HAP-1 (cell line): Measurements from ENCODE around the gene RAD21L1.

Experiments
- DNase-seq, 2 experiments: peaks; one replicate each; pipeline ENCODE4 v3.0.0-alpha.2; 2016 to 2020; ENCODE audit warnings: low spot score in 2 of 2
- H3K27me3 ChIP-seq: fragments of 250-450 bp; sonication (Bioruptor Pico); 2 replicates; pipeline ENCODE4 v1.5.1; 2020; ENCODE audit warnings: low read depth, mild to moderate bottlenecking, moderate library complexity
- H3K36me3 ChIP-seq: fragments of 250-450 bp; sonication (Bioruptor Pico); replicated peaks from 2 replicates; pipeline ENCODE4 v1.5.1; 2020; ENCODE audit warnings: mild to moderate bottlenecking
- H3K4me1 ChIP-seq: fragments of 250-450 bp; sonication (Bioruptor Pico); 2 replicates; pipeline ENCODE4 v1.5.1; 2020; ENCODE audit warnings: mild to moderate bottlenecking
- H3K4me3 ChIP-seq: fragments of 250-450 bp; sonication (Bioruptor Pico); 2 replicates; pipeline ENCODE4 v1.5.1; 2020; ENCODE audit warnings: mild to moderate bottlenecking, moderate library complexity
- H3K9me3 ChIP-seq: fragments of 250-450 bp; sonication (Bioruptor Pico); 2 replicates; pipeline ENCODE4 v1.5.1; 2020; ENCODE audit warnings: mild to moderate bottlenecking, moderate library complexity
- in situ Hi-C: fragments of 300-500 bp; cut with MboI; formaldehyde crosslinking; loops from 3 replicates; pipeline ENCODE4 v1.14.3; 2020; ENCODE audit warnings: low sequenced_read_pairs, inconsistent platforms, mixed read lengths

Gene RAD21L1

DNA sequence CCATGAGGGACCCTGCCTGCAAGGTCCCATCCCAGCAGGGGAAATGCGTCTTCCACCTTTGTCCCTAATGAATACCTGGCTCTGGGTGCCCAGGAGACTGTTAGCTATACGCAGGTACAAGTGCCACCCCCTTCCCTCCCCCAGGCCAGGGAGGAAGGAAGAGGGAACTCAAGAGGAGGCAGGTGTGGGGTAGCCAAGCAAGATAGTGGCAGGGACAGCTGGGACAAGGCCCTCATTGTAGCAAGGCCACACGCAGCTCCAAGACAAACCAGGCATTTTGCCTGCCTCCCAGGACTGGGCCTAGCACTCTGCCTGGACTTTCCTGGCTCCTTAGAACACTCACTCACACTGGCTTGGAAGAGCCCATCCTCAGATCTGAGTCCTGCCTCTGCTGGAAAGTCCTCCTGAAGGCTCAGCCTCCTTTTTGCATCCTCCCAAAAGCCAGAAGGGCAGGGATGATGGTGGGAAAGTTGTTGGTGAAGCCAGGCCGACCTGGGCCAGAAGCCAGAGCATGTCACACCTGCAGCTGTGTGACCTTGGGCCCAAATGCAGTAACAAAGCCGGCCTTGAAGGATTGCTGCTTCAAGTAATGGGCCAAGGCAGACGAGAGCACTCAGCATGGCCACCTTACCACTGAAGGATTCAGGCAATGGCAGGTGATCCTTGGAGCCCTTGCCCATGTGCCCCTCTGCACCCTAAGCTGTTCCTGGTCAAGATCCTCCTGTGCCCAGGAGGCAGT is 68.0 kb downstream of the RAD21L1 start:
- no peak for DNase-seq
- Histone ChIP-seq H3K9me3 (no peaks in the 10 kb centered on the region), H3K4me1 (no peaks in the 10 kb centered on the region), H3K4me3 (no peak overlapping the region), H3K27me3 (no peaks in the 10 kb centered on the region), H3K36me3 (no peaks in the 10 kb centered on the region)
- in situ Hi-C loops = no loop called here

DNA sequence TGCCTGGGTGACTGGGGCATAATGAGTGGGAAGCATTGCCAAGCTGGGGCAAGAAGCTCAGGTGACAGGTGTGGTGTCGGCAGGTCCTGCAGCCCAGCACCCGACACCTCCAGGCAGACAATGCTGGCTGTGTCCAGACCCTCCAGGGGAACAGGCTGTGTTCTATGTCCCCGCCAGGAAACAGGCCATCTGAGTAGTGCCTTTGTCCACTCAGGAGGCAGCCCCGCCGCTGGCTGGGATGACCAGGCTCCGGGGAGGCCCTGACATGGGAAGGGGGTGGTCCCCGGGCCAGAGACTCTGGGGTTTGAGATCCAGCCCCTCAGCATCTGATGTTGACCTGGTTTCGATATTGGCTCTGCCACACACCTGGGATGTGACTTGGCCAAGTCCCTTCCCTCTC is 68.7 kb downstream of the RAD21L1 start:
- Histone ChIP-seq H3K36me3 (no peaks in the 10 kb centered on the region), H3K4me1 (no peaks in the 10 kb centered on the region), H3K4me3 (no peak overlapping the region), H3K9me3 (no peaks in the 10 kb centered on the region), H3K27me3 (no peaks in the 10 kb centered on the region)
- in situ Hi-C loops = no loop called here
- no peak for DNase-seq

DNA sequence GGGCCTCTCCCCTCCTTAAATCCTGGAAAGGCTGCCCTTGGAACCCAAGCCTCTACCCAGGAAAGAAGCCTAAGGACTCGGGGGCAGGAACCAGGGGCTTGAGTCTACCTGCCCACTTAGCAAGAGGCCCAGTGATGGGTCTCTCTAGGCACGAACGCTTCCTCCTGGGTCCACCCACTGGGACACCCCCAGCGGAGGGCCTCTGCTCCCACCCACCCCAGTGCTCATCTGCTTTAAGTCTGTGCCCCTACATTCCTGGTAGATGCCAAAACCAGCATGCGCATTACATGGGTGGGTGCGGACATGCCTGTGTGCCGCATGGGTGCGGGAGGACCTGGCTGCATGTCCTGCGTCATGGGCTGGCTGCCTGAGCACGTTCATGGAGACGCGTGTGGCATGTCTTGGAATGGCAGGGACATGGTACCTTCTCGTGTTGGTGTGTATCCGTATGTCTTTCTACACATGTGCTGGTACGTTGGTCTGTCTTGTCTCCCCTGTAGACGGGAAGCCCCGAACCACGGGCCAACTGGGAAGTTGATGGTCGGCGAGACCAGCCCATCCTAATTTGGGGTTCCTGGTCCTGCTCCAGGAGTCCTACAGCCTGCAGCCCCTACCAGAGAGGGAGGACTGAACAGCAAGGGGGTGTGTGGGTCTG is 69.6 kb downstream of the RAD21L1 start:
- in situ Hi-C loops = no loop called here
- Histone ChIP-seq H3K4me1 (no peaks in the 10 kb centered on the region), H3K36me3 (no peaks in the 10 kb centered on the region), H3K9me3 (no peaks in the 10 kb centered on the region), H3K27me3 (no peaks in the 10 kb centered on the region), H3K4me3 (no peak overlapping the region)
- DNase-seq = no peak

DNA sequence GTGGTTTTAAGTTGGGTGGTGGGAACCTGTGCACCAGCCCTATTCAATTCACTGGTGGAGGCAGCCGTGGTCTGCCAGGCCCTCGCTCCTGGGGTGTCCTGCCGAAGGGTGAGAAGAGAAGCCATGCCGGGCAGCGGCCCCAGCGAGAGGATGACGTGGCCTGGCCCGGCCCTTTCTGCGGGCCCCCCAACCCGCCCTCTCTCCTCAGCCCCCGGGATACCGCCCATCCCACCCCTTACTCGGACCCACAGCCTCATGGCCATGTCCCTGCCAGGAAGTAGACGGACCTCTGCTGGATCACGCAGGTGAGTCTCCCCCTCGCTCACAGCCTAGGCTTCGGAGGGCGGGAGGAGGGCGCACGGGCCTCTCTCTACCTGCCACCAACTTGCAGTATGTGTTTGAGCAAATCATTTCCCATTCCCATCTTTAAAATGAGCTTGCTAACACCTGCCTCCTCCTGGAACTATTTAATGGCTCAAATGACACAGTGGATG is 70.3 kb downstream of the RAD21L1 start:
- Histone ChIP-seq H3K4me1 (no peaks in the 10 kb centered on the region), H3K4me3 (no peak overlapping the region)
- in situ Hi-C loops = no loop called here

DNA sequence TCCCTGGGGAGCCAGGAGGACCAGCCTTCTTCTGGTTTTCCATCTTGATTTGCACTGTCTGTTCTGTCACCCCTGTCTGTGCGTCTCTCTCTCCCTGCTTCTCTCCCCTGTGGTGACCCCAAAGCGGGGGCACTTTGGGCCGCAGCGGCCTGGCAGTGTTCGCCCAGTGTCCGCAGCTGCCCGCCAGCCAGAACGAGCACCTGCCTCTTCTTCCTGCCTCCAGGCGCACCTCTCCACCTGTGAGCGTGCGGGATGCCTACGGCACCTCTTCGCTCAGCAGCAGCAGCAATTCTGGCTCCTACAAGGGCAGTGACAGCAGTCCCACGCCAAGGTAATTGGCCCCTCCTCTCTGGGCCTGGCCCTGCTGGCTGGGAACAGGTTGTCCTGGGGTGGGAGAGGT is 71.1 kb downstream of the RAD21L1 start:
- Histone ChIP-seq H3K36me3 (no peaks in the 10 kb centered on the region), H3K27me3 (no peaks in the 10 kb centered on the region), H3K4me3 (no peak overlapping the region), H3K4me1 (no peaks in the 10 kb centered on the region), H3K9me3 (no peaks in the 10 kb centered on the region)
- no peak for DNase-seq
- in situ Hi-C loops = no loop called here

More for the DNA sequence above, 70.3 kb downstream of the RAD21L1 start:
- Histone ChIP-seq H3K27me3 (no peaks in the 10 kb centered on the region), H3K9me3 (no peaks in the 10 kb centered on the region), H3K36me3 (no peaks in the 10 kb centered on the region)
- DNase-seq = no peak

DNA sequence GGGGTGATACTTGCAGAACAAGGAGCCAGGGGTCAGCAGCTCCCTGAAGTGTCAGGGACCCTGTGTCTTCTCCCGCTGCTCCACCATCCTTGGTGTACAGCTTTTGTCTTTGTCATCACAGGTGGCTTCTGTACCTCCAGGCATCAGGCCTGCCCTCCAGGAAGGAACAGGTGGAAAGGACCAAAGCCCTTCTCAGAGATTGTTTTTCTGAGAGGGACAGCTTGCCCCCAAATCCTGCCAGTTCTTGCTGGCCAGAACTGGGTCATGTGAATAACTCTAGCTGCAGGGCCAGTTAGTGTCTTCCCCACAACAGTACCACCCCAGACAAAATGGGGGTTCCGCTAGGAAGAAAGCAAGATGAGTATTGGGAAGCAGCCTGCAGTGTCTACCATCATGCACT is 71.6 kb downstream of the RAD21L1 start:
- in situ Hi-C loops = no loop called here
- Histone ChIP-seq H3K36me3 (no peaks in the 10 kb centered on the region), H3K27me3 (no peaks in the 10 kb centered on the region), H3K4me1 (no peaks in the 10 kb centered on the region), H3K4me3 (no peak overlapping the region), H3K9me3 (no peaks in the 10 kb centered on the region)
- DNase-seq = no peak

DNA sequence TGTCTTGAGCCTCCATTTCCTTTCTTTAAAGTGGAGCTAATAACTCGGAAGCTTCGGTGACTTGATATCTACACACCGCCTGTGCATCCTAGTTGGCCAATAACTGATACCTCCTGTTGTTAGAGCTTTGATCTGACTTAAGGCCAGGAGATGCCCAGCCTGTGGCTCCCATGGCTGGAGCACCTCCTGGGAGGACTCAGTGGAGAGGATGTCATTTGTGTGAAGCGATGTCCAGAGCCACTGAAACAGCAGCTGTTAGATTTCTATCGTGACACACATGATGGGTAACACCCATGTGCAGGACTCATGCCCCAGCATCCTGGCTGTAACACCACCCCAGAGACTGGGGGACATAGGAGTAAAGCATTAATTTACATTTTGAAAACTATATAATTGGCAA is 72.3 kb downstream of the RAD21L1 start:
- Histone ChIP-seq H3K36me3 (no peaks in the 10 kb centered on the region), H3K9me3 (no peaks in the 10 kb centered on the region)
- in situ Hi-C loops = no loop called here

DNA sequence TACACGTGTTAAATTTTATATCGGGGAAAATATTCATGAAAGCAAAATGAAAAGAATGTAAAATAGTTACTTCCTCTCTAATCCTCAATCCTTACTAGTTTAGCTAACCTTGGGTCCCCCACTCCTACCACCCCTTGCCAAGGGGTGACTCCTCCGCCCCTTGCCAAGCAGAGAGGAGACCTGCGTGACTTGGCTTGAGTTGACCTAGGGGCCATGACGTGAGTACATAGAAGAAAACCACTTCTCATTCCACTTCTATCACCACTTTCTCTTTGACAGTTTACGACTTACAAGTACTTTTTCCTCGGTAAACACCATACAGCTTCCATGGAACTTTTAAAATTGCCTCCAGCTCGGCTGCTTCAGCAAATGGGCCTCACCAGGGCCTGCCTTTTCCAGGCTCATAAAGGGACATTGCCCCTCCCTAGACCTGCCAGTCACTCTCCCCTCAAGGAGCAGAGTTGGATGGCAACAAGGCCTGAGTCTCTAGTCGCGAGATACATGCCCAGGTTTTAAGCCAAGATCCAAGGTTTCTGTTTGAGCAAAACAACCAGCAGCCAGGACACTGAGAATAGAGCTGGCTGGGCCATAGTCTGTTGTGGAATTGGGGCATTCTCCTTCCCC is 73.2 kb downstream of the RAD21L1 start:
- in situ Hi-C loops = no loop called here

More for the DNA sequence above, 72.3 kb downstream of the RAD21L1 start:
- no peak for DNase-seq
- Histone ChIP-seq H3K27me3 (no peaks in the 10 kb centered on the region), H3K4me1 (no peaks in the 10 kb centered on the region), H3K4me3 (no peak overlapping the region)

DNA sequence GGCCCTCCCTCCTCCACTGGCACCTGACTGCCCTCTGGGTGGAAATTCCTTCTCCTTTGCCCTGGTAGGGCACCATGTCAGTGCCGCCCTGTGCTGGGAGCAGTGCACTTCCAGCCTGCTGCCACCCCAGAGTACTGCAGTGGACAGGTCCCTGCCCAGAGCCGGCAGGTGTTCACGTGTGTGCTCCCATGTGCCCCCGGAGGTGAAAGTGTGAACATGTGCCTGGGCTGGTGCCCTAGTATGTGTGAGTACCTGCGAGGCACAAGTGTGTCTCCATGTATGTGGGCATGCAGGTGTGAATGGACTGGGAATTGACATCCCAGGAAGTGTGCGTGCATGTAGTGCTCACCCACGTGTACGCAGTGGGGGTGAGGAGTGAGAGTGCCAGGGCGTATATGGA is 73.7 kb downstream of the RAD21L1 start:
- Histone ChIP-seq H3K4me3 (no peak overlapping the region), H3K4me1 (no peaks in the 10 kb centered on the region), H3K36me3 (no peaks in the 10 kb centered on the region), H3K27me3 (no peaks in the 10 kb centered on the region), H3K9me3 (no peaks in the 10 kb centered on the region)
- peak in 1 of 2 experiments; percentile 32 for DNase-seq
- in situ Hi-C loops = no loop called here

More for the DNA sequence above, 73.2 kb downstream of the RAD21L1 start:
- Histone ChIP-seq H3K4me1 (no peaks in the 10 kb centered on the region), H3K27me3 (no peaks in the 10 kb centered on the region), H3K9me3 (no peaks in the 10 kb centered on the region), H3K4me3 (no peak overlapping the region), H3K36me3 (no peaks in the 10 kb centered on the region)
- no peak for DNase-seq

DNA sequence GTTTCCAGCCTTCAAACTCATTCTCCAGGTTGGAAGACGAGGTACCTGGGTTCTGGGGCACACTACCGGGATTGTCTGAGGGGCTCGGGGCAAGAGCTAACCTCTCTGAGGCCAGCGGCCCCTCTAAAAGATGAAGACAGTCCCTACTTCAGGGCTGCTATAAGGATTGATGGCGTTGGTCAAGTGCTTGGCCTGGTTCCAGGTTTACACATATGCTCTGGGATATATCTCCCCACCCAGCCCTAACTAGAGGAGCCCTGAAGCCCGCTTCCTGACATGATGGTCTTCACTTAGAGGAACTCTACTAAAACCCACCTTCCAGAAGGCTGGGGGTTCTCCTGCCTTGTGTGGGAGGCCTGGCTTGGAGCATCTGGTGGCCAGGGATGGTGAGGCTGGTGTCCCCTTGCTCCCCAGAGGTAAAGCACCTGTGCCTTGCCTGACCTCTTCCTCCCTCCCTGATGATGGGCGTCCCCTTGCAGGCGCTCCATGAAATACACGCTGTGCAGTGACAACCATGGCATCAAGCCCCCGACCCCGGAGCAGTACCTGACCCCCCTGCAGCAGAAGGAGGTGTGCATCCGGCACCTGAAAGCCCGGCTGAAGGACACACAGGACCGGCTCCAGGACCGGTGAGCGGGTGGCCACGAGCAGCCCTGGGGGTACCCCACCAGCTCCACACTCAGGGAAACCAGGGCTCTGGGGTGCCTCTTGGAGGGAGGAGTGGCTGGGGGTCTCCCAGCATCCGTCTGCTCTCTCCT is 74.4 kb downstream of the RAD21L1 start:
- in situ Hi-C loops = no loop called here
- no peak for DNase-seq
- Histone ChIP-seq H3K27me3 (no peaks in the 10 kb centered on the region), H3K4me1 (no peaks in the 10 kb centered on the region), H3K4me3 (no peak overlapping the region), H3K36me3 (no peaks in the 10 kb centered on the region), H3K9me3 (no peaks in the 10 kb centered on the region)

DNA sequence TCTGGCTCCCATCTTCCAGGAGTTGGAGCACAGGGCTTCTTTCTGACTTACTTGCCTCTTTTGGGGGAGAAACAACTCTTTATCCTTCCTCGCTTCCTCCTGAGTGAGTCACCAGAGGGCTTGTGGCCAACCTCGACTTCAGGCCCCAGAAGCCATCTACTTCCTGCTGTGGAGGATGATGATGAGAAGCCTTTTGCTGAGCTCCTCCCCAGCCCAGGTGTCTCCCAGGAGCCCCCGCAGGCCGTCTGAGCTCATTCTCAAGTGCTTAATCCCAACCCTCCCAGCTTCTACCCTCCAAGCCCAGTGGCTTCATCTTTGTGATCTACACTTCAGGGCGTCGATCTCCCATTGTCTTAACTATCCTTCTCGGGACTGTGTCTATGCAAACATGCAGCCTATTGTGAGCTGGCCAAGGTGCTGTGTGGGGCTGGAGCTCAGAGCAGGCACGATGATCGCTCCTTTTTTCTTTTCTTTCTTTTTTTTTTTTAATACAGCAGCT is 75.2 kb downstream of the RAD21L1 start:
- Histone ChIP-seq H3K4me1 (no peaks in the 10 kb centered on the region), H3K36me3 (no peaks in the 10 kb centered on the region), H3K27me3 (no peaks in the 10 kb centered on the region), H3K4me3 (no peak overlapping the region), H3K9me3 (no peaks in the 10 kb centered on the region)
- in situ Hi-C loops = no loop called here
- DNase-seq = no peak

DNA sequence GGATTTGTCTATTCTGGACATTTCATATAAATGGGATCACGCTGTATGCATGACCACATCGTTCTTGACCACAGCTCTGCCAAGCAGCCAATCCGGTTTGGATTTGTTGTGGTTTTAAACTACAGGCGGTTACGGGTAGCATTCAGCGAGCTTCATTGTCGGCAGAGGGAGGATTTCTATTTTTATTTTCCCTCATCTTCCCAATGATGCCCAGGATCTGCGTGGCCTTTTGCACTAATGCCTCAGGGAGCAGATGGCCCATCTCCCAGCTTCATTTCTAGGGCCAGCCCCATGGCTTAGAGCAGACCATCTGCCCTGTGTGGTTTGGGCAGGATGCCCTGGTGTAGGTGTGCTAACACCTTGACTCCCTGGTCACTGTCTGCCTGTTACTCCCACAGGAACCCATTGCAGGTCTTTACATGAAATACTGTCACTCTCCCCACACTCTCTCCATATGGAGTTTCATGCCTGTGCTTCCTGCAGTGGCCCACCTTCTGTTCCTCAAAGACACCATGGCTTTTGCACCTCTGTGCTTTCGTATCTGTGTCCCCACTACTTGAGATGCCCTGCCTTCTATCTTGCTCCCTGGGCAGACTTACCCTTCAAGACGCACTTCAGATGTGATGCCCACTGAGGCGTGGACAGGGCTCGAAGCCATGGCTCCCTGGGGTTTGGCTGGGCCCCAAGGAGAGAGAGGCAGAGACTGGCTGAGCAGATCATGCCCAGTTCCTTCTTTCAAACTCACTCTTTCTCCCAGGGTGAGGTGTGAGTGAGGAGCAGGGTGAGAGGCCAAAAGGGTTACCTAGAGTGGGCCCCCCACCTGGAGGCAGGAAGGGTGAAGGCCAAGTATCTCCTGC is 77.1 kb downstream of the RAD21L1 start:
- Histone ChIP-seq H3K4me1 (no peaks in the 10 kb centered on the region), H3K9me3 (no peaks in the 10 kb centered on the region), H3K27me3 (no peaks in the 10 kb centered on the region), H3K4me3 (no peak overlapping the region), H3K36me3 (no peaks in the 10 kb centered on the region)
- no peak for DNase-seq
- in situ Hi-C loops = no loop called here
